HL-60 (cell line): Measurements from ENCODE around the gene CHSY3.

Experiments used
- DNase-seq, 2 experiments: peaks; one replicate each; pipeline ENCODE4 v3.0.0-alpha.2; 2010 to 2020; ENCODE audit warnings: low read depth in 1 of 2, low spot score in 1 of 2
- H3K27ac ChIP-seq: fragments of 250-450 bp; sonication (Bioruptor Pico); replicated peaks from 2 replicates; pipeline ENCODE4 v1.5.1; 2020; ENCODE audit warnings: mild to moderate bottlenecking, moderate library complexity
- H3K27me3 ChIP-seq: fragments of 250-450 bp; sonication (Bioruptor Pico); 2 replicates; pipeline ENCODE4 v1.5.1; 2021; ENCODE audit warnings: mild to moderate bottlenecking, moderate library complexity; ENCODE audit not compliant: insufficient read depth, poor library complexity, severe bottlenecking
- H3K4me3 ChIP-seq: replicated peaks from 2 replicates; pipeline ENCODE4 v1.5.1; 2011; ENCODE audit warnings: mild to moderate bottlenecking, control low read depth, low read length; ENCODE audit not compliant: insufficient read depth
- CTCF ChIP-seq: IDR thresholded peaks from one replicate; pipeline ENCODE4 v1.5.1; 2011; ENCODE audit warnings: low read length, control low read depth, inconsistent platforms; ENCODE audit not compliant: insufficient read depth
- GABPA ChIP-seq: IDR thresholded peaks from 2 replicates; pipeline ENCODE4 v1.6.1; 2012; ENCODE audit warnings: low read depth
- POLR2AphosphoS5 ChIP-seq: IDR thresholded peaks from 2 replicates; pipeline ENCODE4 v1.6.1; 2012; ENCODE audit warnings: low read depth
- SPI1 ChIP-seq: IDR thresholded peaks from 2 replicates; pipeline ENCODE4 v1.6.1; 2012; ENCODE audit warnings: low read depth, mild to moderate bottlenecking, borderline replicate concordance
- TF ChIP-seq, protein P1 (sequence below): IDR thresholded peaks from 2 replicates; pipeline ENCODE4 v1.6.1; 2012; ENCODE audit warnings: low read depth; ENCODE audit not compliant: insufficient replicate concordance

Gene CHSY3

GRCh38 chr5:130017173-130017572 lies 112.9 kb downstream of the CHSY3 start:
- no peaks in the 10 kb centered on the region for H3K27me3 ChIP-seq
- no peak for DNase-seq
- TF ChIP-seq SPI1 (no peak), POLR2AphosphoS5 (no peak), GABPA (no peak), CTCF (no peak)
- TF ChIP-seq, protein P1, sequence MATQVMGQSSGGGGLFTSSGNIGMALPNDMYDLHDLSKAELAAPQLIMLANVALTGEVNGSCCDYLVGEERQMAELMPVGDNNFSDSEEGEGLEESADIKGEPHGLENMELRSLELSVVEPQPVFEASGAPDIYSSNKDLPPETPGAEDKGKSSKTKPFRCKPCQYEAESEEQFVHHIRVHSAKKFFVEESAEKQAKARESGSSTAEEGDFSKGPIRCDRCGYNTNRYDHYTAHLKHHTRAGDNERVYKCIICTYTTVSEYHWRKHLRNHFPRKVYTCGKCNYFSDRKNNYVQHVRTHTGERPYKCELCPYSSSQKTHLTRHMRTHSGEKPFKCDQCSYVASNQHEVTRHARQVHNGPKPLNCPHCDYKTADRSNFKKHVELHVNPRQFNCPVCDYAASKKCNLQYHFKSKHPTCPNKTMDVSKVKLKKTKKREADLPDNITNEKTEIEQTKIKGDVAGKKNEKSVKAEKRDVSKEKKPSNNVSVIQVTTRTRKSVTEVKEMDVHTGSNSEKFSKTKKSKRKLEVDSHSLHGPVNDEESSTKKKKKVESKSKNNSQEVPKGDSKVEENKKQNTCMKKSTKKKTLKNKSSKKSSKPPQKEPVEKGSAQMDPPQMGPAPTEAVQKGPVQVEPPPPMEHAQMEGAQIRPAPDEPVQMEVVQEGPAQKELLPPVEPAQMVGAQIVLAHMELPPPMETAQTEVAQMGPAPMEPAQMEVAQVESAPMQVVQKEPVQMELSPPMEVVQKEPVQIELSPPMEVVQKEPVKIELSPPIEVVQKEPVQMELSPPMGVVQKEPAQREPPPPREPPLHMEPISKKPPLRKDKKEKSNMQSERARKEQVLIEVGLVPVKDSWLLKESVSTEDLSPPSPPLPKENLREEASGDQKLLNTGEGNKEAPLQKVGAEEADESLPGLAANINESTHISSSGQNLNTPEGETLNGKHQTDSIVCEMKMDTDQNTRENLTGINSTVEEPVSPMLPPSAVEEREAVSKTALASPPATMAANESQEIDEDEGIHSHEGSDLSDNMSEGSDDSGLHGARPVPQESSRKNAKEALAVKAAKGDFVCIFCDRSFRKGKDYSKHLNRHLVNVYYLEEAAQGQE = no peak

DNA sequence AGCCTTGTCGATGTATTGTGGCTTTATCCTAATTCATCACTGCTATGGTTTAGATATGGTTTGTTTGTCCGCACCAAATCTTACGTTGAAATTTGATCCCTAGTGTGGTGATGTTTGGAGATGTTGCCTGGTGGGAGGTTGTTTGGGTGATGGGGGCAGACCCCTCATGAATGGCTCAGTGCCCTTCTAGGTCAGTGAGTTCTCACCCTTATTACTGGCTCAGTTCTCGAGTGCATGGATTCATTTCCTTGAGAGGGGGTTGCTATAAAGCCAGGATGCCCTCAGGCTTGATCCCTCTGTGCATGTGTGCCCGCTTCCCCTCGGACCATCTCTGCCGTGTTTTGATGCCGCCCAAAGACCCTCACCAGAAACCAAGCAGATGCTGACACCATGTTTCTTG lies 114.4 kb downstream of the CHSY3 start:
- no peak for DNase-seq
- H3K27me3 ChIP-seq = no peaks in the 10 kb centered on the region
- H3K4me3 ChIP-seq = no peak overlapping the region
- no peak overlapping the region for H3K27ac ChIP-seq
- TF ChIP-seq, protein P1 = no peak

More at GRCh38 chr5:130017173-130017572, 112.9 kb downstream of the CHSY3 start:
- no peak overlapping the region for H3K27ac ChIP-seq
- H3K4me3 ChIP-seq = no peak overlapping the region

DNA sequence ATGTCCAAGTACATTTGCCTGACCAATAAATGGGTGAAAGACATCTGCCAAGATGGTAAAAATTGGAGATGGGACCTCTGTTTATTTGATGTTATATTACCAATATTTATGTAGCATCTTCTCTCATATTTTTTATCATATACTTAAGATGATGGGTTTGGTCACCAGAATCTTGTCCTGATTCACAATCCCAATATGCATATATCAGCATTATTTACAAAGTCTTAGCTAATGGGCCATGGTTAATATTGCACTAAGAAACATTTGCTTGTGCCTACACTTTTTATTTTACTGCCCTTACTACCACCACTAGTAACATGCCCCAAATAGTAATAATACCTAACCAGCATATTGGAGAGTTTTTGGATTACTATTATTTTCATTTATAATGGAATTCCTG lies 116.7 kb downstream of the CHSY3 start:
- H3K27me3 ChIP-seq = no peaks in the 10 kb centered on the region
- DNase-seq = no peak
- H3K4me3 ChIP-seq = no peak overlapping the region
- H3K27ac ChIP-seq = no peak overlapping the region
- TF ChIP-seq, protein P1 = no peak
- TF ChIP-seq SPI1 (no peak), GABPA (no peak), POLR2AphosphoS5 (no peak), CTCF (no peak)

- no peak for TF ChIP-seq POLR2AphosphoS5
- no peak for TF ChIP-seq CTCF
- TF ChIP-seq GABPA = no peak
- TF ChIP-seq SPI1 = no peak
- TF ChIP-seq, protein P1 = no peak
- DNase-seq = no peak
Observed at GRCh38 chr5:130021876-130022275, 117.6 kb downstream of the CHSY3 start.

More at GRCh38 chr5:130021876-130022275, 117.6 kb downstream of the CHSY3 start:
- Histone ChIP-seq H3K27me3 (no peaks in the 10 kb centered on the region), H3K4me3 (no peak overlapping the region), H3K27ac (no peak overlapping the region)
